Bone marrow (tissue), 2 donors: ENCODE data around the gene DEAF1.
"Not testable (repeated sequence)": the region's sequence is repeated elsewhere in the genome, so short reads cannot be mapped to it uniquely, and the experiment has no call there.

Experiments
- DNase-seq, 2 donors: peaks; one replicate each; lab custom pipeline; 2025; lab: John Stamatoyannopoulos, UW

Gene DEAF1

DNA sequence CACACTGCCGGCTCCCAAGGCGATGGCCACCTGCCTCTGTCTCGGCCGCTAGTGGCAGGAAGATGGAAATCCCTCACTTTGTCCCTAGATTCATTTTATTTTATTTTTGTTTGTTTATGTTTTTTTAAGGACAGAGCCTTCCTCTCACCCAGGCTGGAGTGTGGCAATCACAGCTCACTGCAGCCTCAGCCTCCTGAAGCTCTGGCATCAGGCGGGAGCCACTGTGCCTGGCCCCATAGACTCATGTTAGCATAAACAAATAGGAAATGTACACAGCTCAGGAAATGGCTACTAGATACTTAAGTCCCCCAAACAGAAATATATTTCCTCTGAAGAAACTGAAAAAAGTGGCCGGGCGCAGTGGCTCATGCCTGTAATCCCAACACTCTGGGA is 4.1 kb upstream of the DEAF1 start:
- DNase-seq, result no peak

DNA sequence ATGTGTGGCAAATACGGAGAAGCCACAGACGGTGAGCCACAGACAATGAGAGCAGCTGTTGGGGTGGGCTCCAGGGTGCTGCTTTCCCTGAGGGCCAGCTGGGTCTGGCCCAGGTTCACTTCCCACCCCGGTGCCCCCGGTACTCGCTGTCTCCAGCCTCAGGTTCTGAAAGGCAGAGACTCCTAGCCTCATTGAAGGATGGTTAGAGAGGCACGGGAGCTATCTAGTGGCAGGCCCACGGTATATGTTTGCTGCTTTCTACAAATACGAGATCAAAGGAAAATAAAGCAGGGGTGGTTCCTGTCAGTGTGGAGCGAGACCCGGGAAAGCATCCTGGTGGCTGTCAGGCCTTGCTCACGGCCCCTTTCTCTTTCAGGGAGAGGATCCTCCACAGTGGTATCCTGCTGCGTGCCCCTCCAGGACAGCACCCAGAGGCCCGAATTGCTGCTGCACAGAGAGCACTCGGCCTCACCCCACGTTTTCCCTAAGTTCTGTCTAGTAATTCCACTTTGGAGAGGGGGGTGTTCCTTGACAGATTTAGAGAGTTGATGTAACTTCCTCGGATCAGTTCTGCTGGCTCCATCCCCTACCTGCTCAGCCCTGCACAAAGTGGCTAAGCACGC is 3.6 kb upstream of the DEAF1 start:
- DNase-seq, result no peak

DNA sequence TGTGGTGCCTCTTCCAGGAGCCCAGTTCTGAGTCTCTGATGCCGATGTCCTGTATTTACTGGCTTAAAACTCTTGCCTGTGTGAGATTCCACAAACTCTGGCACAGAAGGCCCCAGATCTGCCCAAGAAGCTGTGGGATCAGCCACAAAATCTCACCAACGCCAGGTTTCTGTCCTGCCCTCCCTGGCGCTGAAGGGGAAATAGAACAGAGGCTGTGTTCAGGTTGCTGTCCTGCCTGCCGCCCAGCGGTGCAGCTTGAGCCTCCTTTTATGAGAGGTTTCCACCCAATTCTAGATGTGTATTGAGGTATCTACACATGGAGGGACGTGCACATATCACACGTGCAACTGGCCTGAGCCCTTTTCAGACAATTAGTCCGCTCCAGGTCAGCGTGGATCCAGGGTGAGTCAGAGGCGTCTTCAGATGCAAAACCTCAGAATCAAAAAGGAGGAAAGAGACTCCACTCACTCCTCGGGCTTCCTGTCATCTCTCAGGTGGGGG is 2.8 kb upstream of the DEAF1 start:
- no peak for DNase-seq

- DNase-seq, result no peak
These were observed 2.0 kb upstream of the DEAF1 start for GRCh38 chr11:696955-697491.

GRCh38 chr11:695538-696248 is 671 bp upstream of the DEAF1 start, which contains the start of gene TMEM80:
Gene TMEM80 (plus strand): TSS chr11:695816. CDS start chr11:695828, 12 bp downstream.
- peak; percentile 90 to 100 for DNase-seq

- DNase-seq, result peak in 1 of 2 donors; percentile 100
These were observed 191 bp upstream of the DEAF1 start for GRCh38 chr11:695288-695537.

- no peak for DNase-seq
These were observed 997 bp downstream of the DEAF1 start for GRCh38 chr11:693887-694562.

- DNase-seq, result no peak
These were observed 1.6 kb downstream of the DEAF1 start for GRCh38 chr11:693415-693831.

DNA sequence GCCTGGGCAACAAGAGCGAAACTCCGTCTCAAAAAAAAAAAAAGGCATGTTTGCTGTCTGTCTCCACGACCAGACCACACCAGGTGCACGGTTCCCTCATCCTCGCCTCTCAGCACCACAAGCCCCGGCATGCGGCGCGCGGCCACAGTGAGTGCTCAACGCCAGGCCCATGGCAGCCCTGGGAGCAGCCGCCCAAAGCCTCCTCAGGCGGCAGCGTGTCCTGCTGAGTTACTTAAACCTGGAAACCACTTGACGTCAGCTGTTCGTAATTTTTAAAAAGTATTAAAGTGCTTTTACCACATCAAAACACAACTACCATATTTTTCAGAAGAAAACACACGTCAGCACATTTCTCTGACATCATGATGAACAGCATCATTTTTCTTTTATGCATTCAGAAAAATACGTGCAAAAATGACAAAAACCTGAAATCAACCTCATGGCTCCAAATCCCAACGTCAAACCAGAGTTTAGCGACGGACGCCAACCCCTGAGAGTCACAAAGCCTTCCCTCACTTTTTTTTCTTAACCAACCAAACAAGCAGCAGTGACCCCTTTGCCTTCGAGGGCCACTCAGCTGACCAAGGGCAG is 2.1 kb downstream of the DEAF1 start:
- DNase-seq, result no peak

DNA sequence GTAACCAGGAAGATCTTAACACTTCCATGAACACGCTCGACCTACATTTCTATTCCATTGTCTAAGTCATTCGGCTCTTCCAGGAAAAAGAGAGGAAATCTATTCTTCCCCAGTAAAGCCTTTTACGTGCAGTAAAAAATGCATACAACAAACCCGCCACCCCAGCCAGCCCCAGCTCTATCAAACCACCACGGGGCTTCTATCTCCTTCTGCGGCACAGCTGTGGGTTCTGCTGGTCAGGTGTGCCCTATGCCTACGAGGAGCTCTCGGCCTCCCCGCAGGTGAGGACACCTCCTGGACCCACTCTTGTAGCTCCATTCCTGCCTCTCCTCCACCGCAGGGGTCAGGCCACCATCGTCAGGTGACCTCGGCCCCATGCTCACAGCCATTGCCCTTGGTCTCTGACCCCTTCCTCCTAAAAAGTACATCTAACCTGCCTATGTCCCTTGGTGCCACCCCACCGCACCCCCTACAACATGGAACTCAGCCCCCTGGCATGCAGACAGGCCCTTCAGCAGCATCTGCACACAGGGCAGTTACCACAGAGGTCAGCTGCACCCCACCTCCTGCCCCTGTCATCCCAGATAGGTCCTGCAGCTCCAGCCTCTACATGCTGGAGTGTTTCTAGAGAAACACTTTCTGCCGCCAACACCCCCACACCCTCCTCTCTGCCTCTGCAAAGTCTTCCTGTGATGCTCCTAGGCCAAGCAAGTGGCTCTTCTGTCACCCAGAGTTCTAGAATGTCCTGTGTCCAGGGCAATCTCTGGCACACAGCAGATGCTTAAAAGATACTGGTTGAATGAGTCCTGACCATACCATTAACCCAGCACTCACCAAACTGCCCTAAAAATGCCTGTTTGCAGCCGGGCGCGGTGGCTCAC is 3.1 kb downstream of the DEAF1 start:
- DNase-seq, result no peak

DNA sequence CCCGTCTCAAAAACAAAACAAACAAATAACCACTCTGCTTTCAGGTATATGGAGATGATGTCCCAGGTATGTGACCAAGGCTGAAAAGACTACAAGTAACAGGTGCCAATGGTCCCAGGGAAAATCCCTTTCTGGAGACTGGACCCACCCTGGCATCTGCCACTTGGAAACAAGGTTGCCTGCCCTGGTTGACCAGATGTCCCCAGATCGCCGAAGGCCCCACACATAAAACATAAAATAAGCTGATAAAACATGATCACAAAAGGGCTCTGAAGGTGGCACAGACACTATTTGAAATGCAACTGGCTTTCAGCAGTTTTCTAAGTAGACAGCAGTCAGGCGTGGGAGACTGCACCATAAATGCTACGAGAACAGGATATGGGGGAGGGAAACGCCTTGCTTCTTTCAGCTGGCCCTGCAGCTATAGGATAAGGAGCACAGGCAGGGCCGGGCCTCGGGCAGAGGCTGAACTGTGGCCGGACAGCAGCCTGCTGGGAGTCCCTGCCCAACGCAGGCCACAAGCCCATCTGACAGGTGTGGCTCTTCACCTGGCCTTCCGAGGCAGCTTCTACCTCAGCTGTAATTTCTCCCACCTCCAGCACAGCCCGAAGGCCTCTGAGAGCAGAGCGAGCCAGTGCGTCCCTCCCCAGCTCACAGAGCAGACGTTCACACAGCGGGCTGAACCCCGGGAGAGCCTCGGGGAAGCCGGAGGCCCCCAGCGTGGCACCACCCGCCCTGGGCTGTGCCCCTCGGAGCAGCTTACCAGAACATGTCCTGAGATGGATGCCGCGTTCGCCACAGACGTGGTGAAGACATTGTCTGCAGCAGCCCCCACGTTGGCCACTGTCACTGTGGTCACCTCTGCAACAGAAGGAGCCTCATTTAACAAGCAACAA is 4.0 kb downstream of the DEAF1 start:
- no peak for DNase-seq

DNA sequence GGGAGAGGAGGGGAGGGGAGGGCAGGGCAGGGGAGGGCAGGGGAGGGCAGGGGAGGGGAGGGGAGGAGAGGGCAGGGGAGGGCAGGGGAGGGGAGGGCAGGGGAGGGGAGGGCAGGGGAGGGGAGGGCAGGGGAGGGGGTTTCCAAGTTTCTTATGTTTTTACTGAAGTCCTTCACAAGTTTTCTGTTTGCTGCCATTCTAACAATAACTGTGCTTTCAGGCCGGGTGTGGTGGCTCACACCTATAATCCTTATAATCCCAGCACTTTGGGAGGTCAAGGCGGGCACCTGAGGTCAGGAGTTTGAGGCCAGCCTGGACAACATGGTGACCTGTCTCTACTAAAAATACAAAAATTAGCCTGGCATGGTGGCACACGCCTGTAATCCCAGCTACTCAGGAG is 4.8 kb downstream of the DEAF1 start:
- DNase-seq, result not testable (repeated sequence)

GRCh38 chr11:689625-690024 is 5.4 kb downstream of the DEAF1 start:
- no peak for DNase-seq

DNA sequence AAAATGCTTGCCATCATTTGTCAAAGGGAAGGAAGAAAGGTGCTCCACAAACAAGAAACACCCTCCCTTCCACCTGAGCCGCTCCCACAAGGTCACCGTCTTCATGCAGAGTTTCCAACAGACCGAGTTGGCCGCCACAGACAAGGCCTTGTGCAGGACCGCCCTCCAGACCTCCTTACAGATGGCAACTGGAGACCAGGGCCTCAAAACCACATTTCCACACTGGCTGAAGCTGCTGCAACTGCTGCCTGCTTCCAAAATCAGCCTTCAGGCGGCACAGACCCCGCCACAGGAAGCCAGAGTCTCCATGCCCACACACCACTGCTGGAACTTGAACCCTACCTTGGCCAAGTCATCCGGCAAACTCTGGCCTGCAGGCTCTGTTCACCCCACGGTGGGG is 6.3 kb downstream of the DEAF1 start:
- DNase-seq, result no peak

DNA sequence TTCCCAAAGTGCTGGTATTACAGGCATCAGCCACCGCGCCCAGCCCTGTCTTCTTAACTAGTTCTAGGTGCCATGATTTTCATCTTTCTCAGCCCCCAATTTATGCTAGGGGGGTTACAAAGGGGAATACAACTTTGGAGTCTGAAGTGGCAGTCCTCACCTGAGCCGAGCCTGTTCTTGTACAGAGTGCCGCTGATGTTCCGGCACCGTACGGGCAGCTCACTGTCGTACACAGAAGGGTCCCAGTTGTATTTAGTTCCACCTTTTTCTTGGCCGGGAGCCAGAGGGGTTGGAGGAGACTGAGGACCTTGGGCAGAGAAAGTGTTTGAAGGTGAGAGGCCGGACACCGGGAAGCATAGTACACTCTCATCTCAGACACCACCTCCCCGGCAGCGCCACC is 7.3 kb downstream of the DEAF1 start:
- no peak for DNase-seq

DNA sequence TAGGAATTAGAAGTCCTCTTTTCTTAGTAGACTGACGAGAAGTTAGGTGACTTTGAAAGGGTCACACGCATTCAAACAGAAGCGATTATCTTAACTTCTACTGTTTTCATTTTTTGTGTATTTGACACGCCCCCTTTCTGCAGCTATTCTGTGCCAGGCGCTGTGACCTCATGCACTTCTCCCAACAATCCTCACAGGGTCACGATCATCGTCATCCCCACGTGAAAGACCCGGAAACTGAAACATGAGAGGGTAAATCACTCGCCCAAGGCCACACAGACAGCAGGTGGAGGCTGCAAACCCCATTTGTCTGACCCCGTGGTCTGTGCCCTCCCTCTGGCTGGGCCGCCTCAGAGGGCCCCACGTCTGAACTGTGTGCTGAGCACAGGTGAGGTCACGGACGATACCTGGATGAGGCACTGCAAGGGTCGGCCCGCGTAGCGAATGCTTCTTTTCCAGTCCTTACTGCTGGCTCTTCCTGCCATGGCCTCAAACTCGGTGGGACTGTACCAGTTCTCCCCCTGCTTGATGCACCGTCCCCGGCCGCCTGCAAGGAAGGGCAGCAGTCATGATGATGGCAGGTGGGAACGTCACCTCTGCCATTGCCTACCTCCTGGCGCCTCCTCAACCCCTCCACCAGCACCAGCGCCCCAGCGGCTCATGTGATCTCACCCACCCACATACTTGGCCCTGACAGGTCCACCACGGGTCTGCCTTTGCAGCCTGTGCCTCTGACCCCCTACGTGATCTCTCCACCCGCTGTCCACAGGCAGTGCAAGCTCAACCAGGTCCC is 8.4 kb downstream of the DEAF1 start:
- no peak for DNase-seq

DNA sequence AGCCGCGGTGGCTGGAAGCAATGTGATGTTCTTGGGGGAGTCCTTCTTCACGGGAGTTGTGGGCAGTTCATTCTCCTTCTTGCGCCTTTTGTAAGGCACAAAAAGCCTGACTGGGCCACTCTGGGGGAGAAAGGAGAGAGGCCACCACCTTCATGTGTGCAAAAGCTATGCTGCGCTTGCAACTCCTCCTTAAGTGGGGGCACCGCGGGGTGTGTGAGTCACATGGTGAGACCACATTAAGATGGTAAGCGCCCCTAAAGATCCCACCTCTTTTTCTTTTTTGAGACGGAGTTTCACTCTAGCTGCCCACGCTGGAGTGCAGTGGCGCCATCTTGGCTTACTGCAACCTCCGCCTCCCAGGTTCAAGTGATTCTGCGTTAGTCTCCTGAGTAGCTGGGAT is 14.1 kb downstream of the DEAF1 start:
- DNase-seq, result no peak

DNA sequence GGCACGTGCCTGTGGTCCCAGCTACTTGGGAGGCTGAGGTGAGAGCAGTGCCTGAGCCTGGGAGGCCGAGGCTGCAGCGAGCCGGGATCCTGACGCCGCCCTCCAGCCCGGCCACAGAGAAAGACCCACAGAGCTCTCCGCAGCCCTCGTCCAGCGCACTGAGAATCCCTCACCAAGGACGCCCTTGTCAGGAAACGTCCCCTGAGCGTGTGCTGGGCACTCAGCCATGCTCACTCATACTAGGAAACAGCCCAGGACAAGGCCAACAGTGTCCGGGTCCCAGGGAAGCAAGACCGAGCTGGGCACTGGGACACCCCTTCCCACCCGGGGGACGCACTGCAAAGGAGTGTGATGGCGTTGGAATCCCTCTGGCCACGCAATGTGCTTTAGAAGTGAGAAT is 14.5 kb downstream of the DEAF1 start:
- DNase-seq, result no peak

DNA sequence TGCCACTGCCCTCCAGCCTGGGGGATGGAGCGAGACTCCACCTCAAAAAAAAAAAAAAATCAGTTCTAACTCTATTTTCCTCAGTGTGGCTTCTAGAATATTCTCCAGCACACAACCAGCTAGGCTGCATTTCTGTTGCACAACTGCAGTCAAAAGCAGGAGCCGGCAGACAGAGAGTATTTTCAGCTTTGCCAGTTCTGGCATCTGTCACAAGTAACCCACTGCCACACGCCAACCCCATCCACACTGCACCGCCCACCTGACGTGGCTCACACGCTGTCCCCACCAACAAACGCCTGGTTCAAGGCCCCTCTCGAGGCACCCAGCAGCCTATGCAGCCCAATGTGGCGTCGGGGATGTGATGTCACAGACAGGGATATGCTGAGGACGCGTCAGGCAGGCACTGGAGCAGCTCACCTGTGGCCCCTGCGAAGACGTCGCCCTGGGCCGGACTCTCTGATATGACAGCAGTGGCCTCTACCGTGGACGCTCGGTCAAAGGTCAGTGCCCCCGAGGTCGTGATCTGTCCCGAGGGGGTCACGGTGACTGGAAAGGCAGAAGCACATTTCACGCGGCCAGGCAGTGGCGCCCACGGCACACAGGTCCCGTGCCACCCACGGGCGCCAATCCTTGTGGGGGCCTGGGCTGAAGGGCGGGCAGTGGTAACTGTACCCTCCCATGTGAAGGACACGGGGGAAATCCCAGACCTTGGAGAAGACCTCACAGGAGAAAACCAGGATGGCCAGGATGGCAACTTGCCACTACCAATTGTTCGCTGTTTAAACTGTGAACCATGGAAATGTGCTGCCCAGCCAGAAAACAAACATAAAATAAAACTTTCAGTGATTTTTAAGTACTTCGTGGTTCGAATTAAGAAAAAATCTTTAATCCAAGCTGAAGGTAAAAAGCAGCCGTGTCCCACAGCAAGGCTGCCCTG is 15.5 kb downstream of the DEAF1 start:
- no peak for DNase-seq
